Measurements from ENCODE around the gene RNF150.

DNA sequence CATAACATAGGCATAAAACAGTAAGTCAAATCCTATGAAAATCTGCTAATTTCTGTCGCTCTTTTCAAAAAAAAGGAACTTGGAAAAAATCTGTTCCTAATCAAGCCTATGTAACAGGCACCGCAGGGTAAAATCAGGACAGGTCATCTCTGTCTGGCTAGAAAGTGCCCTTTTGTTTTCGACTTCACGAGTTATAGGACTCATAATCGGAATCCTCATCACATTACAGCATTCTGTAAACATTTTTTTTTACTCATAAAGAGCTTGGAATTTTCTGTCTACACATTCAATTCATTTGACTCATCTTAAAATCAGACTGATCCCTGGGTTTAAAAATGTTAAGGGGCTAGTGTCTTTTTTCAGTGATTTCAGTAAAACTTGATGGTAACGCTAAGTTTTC is 195.4 kb downstream of the RNF150 start:
- no peak for TF ChIP-seq FOXA1 (IDR thresholded peaks at IDR 0.05)
- no peak for TF ChIP-seq GABPA (IDR thresholded peaks at IDR 0.05 in 1 of 2, conservative IDR thresholded peaks at IDR 0.05 in 1 of 2)
- TF ChIP-seq, protein P1, sequence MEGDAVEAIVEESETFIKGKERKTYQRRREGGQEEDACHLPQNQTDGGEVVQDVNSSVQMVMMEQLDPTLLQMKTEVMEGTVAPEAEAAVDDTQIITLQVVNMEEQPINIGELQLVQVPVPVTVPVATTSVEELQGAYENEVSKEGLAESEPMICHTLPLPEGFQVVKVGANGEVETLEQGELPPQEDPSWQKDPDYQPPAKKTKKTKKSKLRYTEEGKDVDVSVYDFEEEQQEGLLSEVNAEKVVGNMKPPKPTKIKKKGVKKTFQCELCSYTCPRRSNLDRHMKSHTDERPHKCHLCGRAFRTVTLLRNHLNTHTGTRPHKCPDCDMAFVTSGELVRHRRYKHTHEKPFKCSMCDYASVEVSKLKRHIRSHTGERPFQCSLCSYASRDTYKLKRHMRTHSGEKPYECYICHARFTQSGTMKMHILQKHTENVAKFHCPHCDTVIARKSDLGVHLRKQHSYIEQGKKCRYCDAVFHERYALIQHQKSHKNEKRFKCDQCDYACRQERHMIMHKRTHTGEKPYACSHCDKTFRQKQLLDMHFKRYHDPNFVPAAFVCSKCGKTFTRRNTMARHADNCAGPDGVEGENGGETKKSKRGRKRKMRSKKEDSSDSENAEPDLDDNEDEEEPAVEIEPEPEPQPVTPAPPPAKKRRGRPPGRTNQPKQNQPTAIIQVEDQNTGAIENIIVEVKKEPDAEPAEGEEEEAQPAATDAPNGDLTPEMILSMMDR (IDR thresholded peaks at IDR 0.05; ENCODE audit: low read depth, low read length, missing input control), result no peak
- no peak for TF ChIP-seq SP1 (IDR thresholded peaks at IDR 0.05)
- TF ChIP-seq, protein P2, sequence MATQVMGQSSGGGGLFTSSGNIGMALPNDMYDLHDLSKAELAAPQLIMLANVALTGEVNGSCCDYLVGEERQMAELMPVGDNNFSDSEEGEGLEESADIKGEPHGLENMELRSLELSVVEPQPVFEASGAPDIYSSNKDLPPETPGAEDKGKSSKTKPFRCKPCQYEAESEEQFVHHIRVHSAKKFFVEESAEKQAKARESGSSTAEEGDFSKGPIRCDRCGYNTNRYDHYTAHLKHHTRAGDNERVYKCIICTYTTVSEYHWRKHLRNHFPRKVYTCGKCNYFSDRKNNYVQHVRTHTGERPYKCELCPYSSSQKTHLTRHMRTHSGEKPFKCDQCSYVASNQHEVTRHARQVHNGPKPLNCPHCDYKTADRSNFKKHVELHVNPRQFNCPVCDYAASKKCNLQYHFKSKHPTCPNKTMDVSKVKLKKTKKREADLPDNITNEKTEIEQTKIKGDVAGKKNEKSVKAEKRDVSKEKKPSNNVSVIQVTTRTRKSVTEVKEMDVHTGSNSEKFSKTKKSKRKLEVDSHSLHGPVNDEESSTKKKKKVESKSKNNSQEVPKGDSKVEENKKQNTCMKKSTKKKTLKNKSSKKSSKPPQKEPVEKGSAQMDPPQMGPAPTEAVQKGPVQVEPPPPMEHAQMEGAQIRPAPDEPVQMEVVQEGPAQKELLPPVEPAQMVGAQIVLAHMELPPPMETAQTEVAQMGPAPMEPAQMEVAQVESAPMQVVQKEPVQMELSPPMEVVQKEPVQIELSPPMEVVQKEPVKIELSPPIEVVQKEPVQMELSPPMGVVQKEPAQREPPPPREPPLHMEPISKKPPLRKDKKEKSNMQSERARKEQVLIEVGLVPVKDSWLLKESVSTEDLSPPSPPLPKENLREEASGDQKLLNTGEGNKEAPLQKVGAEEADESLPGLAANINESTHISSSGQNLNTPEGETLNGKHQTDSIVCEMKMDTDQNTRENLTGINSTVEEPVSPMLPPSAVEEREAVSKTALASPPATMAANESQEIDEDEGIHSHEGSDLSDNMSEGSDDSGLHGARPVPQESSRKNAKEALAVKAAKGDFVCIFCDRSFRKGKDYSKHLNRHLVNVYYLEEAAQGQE (IDR thresholded peaks at IDR 0.05), result no peak
- no peak for TF ChIP-seq RAD21 (IDR thresholded peaks at IDR 0.05)
- no peak for TF ChIP-seq YY1 (IDR thresholded peaks at IDR 0.05)
- no peak for TF ChIP-seq TAF1 (conservative IDR thresholded peaks at IDR 0.05)
- TF ChIP-seq JUND (IDR thresholded peaks at IDR 0.05), result no peak
